K562 (cell line): ENCODE results near the gene PPP1R36. TPM values are rescaled to one million over a fixed set of nuclear protein-coding genes. Genes with fewer than 3 reads are reported as not detected.

Experiments used
- ATAC-seq: fragments of 200-7000 bp; cut with Tn5 transposase; 3 replicates; pipeline ENCODE4 v1.9.1; 2020; ENCODE audit warnings: moderate library complexity
- BruUV-seq: library from RNA; stranded (reverse); fragments of 400-500 nt; replicated peaks from 2 replicates; lab custom pipeline; 2021; lab: Mats Ljungman, UMichigan
- CTCF ChIA-PET: fragments of 300-600 bp; formaldehyde crosslinking; extraction: SDS; loops from one replicate; lab custom pipeline; 2021; ENCODE audit warnings: low intra/inter-chr PET ratio; lab: Yijun Ruan, JAX
- POLR2A ChIA-PET: fragments of 300-600, 350-650 bp; sonication (Branson Sonifier 250); formaldehyde crosslinking; extraction: SDS; loops from one replicate; lab custom pipeline; 2021; ENCODE audit warnings: antibody characterized with exemption, inconsistent platforms; lab: Yijun Ruan, JAX
- DNase-seq, 4 experiments: peaks; one replicate each; pipeline versions ENCODE4 v3.0.0 to v3.0.0-alpha.2; 2011 to 2018; ENCODE audit warnings: low spot score in 3 of 4, mixed read lengths in 3 of 4; ENCODE audit errors: extremely low read depth in 1 of 4
- FAIRE-seq: peaks from 2 replicates; lab custom pipeline; 2011; peaks lifted over from hg19 to GRCh38; lab: Jason Lieb, UNC
- H2AFZ ChIP-seq: 2 replicates; pipeline ENCODE4 v1.6.0; 2011; ENCODE audit warnings: low read depth, low read length, control low read depth, inconsistent platforms
- H3K27ac ChIP-seq: fragments of 200-600 bp; 3 replicates; pipeline ENCODE4 v1.8.0; 2011; ENCODE audit warnings: low read depth, mild to moderate bottlenecking, control low read depth, inconsistent platforms, low read length, moderate library complexity, mixed read lengths; ENCODE audit errors: extremely low read depth
- H3K27me3 ChIP-seq, 2 experiments: fragments of 300-600 bp in 1 of 2; 2 replicates in 1 of 2; 3 replicates in 1 of 2; pipeline versions ENCODE4 v1.6.0 to v1.8.0; 2011; ENCODE audit warnings: inconsistent platforms in 2 of 2, low read length in 2 of 2, mild to moderate bottlenecking in 1 of 2, mixed read lengths in 1 of 2, moderate library complexity in 1 of 2; ENCODE audit not compliant: control insufficient read depth in 2 of 2, insufficient read depth in 2 of 2
- H3K36me3 ChIP-seq: fragments of 300-600 bp; 3 replicates; pipeline ENCODE4 v1.8.0; 2011; ENCODE audit warnings: mild to moderate bottlenecking, low read length, inconsistent platforms; ENCODE audit not compliant: control insufficient read depth, insufficient read depth
- H3K4me1 ChIP-seq, 2 experiments: fragments of 200-600 bp in 1 of 2; replicated peaks in 1 of 2; 2 replicates in 1 of 2; 3 replicates in 1 of 2; pipeline versions ENCODE4 v1.5.1 to v1.8.0; 2011; ENCODE audit warnings: inconsistent platforms in 2 of 2, low read length in 2 of 2, mild to moderate bottlenecking in 1 of 2, mixed read lengths in 1 of 2, moderate library complexity in 1 of 2; ENCODE audit not compliant: control insufficient read depth in 2 of 2, insufficient read depth in 2 of 2
- H3K4me2 ChIP-seq: 2 replicates; pipeline ENCODE4 v1.6.1; 2011; ENCODE audit warnings: low read length, control low read depth, inconsistent platforms, mixed read lengths; ENCODE audit not compliant: insufficient read depth
- H3K4me3 ChIP-seq: fragments of 200-600 bp; sonication (generic), shearing (Covaris generic); 2 replicates; pipeline ENCODE4 v1.5.1; 2016; ENCODE audit warnings: control low read depth, inconsistent platforms
- H3K79me2 ChIP-seq: fragments of 200-600 bp; 3 replicates; pipeline ENCODE4 v1.8.0; 2011; ENCODE audit warnings: low read length, inconsistent platforms; ENCODE audit not compliant: control insufficient read depth, insufficient read depth
- H3K9ac ChIP-seq, 2 experiments: 2 replicates each; pipeline versions ENCODE4 v1.6.0 to v1.6.1; 2011; ENCODE audit warnings: low read depth in 2 of 2, low read length in 2 of 2, control low read depth in 1 of 2, inconsistent platforms in 1 of 2, mild to moderate bottlenecking in 1 of 2, mixed read lengths in 1 of 2; ENCODE audit not compliant: insufficient read depth in 1 of 2
- H3K9me1 ChIP-seq: one replicate; pipeline ENCODE4 v1.6.0; 2011; ENCODE audit warnings: inconsistent platforms, mild to moderate bottlenecking, low read length, moderate library complexity; ENCODE audit not compliant: control insufficient read depth, insufficient read depth
- H3K9me3 ChIP-seq: replicated peaks from 2 replicates; pipeline ENCODE4 v1.5.1; 2011; ENCODE audit warnings: low read depth, low read length, inconsistent platforms; ENCODE audit not compliant: control insufficient read depth, insufficient read depth
- H4K20me1 ChIP-seq: replicated peaks from 2 replicates; pipeline ENCODE4 v1.6.1; 2011; ENCODE audit warnings: low read length, inconsistent platforms, mixed read lengths; ENCODE audit not compliant: control insufficient read depth, insufficient read depth
- CTCF ChIP-seq, 3 experiments: IDR thresholded peaks in 2 of 3; conservative IDR thresholded peaks in 1 of 3; 2 replicates each; pipeline ENCODE4 v1.5.1; 2011 to 2012; ENCODE audit warnings: low read length in 3 of 3, mild to moderate bottlenecking in 3 of 3, control low read depth in 2 of 3, improper control_type of control experiment in 1 of 3, inconsistent platforms in 1 of 3, low read depth in 1 of 3, mixed read lengths in 1 of 3, moderate library complexity in 1 of 3; ENCODE audit not compliant: insufficient read depth in 2 of 3
- FOXP1 ChIP-seq: sonication (generic); formaldehyde crosslinking; IDR thresholded peaks from 2 replicates; pipeline ENCODE4 v1.8.0; 2022; ENCODE audit warnings: mild to moderate bottlenecking, missing genetic modification reagents
- NFATC3 ChIP-seq: fragments of 450-650 bp; IDR thresholded peaks from 2 replicates; pipeline ENCODE4 v1.6.1; 2017; ENCODE audit warnings: mild to moderate bottlenecking
- ZC3H11A ChIP-seq: IDR thresholded peaks from 2 replicates; pipeline ENCODE4 v1.6.1; 2012; ENCODE audit warnings: low read depth, low read length, improper control_type of control experiment
- ZNF217 ChIP-seq: sonication (generic); formaldehyde crosslinking; IDR thresholded peaks from 2 replicates; pipeline ENCODE4 v1.8.0; 2022; ENCODE audit warnings: mild to moderate bottlenecking, missing genetic modification reagents
- ZNF644 ChIP-seq: fragments of 200-800 bp; sonication (Bioruptor generic); IDR thresholded peaks from 2 replicates; pipeline ENCODE4 v1.6.1; 2016; ENCODE audit warnings: low read depth, missing genetic modification characterization, missing compliant biosample characterization
- ZNF778 ChIP-seq: fragments of 450-650 bp; formaldehyde crosslinking; IDR thresholded peaks from 2 replicates; pipeline ENCODE4 v1.4.0; 2020; ENCODE audit warnings: mild to moderate bottlenecking, moderate library complexity
- whole genome bisulfite sequencing: fragments of 100-300 bp; shearing (Covaris generic); methylation state at CpG from one replicate; pipeline ENCODE4 v1.1.6; 2016; ENCODE audit warnings: low coverage, mixed read lengths; ENCODE audit not compliant: insufficient coverage; ENCODE audit errors: missing lambda C conversion rate; 5-methylcytosine and 5-hydroxymethylcytosine counted together
- in situ Hi-C: fragments of 300-500 bp; cut with MboI; formaldehyde crosslinking; loops from 4 replicates; pipeline ENCODE4 v1.15.0; 2018; ENCODE audit warnings: inconsistent platforms, mixed read lengths
- intact Hi-C: fragments of 100-400 bp; cut with micrococcal nuclease; formaldehyde crosslinking; loops from 2 replicates; pipeline ENCODE4 v1.14.2; 2022
- polyA plus RNA-seq, 8 experiments: library from polyadenylated mRNA; depleted of rRNA in 4 of 8; stranded (reverse) in 5 of 8; unstranded in 3 of 8; fragments of >200 nt; fragmentation: Nextera tagmentation in 2 of 8; fragmentation: Illumina TruSeq in 1 of 8; extraction: Ambion mirVana in 2 of 8; extraction: Trizol in 1 of 8; gene quantifications; 2 replicates each; pipeline versions ENCODE4 v1.2.1 to v1.2.3, GENCODE V29; 2011 to 2014; ENCODE audit warnings: inconsistent platforms in 1 of 8, missing spikeins in 1 of 8
- total RNA-seq, 7 experiments: library from RNA; depleted of rRNA in 6 of 7; stranded (reverse); fragments of >200 nt in 6 of 7; fragmentation: Illumina TruSeq in 2 of 7; extraction: Trizol in 2 of 7; gene quantifications; 2 replicates each; pipeline versions ENCODE4 v1.2.1 to v1.2.3, GENCODE V29; 2011 to 2021; ENCODE audit warnings: low replicate concordance in 1 of 7

The PPP1R36 gene
- total and polyA plus RNA-seq, 9 of the 15 experiments (the other 6 are each of a cell fraction or from before 2014, with no cell fraction given) = 0.29 TPM; not detected in 8

DNA sequence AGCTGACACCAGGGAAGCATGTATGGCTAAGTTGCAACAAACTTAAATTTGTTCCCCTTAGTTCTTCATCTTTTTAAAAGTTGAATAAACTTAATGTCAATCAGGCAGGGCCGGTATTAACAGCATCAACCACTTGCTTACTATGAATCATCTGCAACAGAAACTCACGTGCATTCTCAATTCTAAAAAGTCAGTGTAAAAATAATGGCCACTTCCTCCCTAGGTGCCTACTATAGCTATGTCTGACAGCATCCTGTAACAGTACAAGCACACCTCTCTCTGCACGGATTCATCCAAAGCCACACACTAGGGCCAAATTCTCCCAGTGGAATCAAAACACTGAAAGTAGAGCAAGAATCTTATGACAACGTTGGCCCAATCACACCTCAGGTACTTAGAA lies 48.6 kb downstream of the PPP1R36 start:
- DNase-seq (no peak), FAIRE-seq (no peak), ATAC-seq (no peak)
- H3K27ac ChIP-seq = no peak overlapping the region
- H3K9ac ChIP-seq = no peak overlapping the region
- no peaks in the 10 kb centered on the region for H3K9me1 ChIP-seq
- peaks cover 0 to 5% of the 10 kb centered on the region in 2 experiments; a peak in 3 of 5 replicates for H3K27me3 ChIP-seq
- no peaks in the 10 kb centered on the region for H4K20me1 ChIP-seq
- ChIA-PET POLR2A (no interaction called here), CTCF (no interaction called here)
- intact Hi-C loops (no loop called here), in situ Hi-C loops (no loop called here)
- no peaks in the 10 kb centered on the region for H3K79me2 ChIP-seq
- WGBS = 0% methylated on average over 4 of the region's 4 CpGs
- no peak for TF ChIP-seq ZC3H11A
- TF ChIP-seq CTCF (IDR thresholded peaks at IDR 0.05 in 2 of 3, conservative IDR thresholded peaks at IDR 0.05 in 1 of 3; ENCODE audit: insufficient read depth in 2 of 3, low read depth in 1 of 3, low read length in 3 of 3) = no peak
- no peak for TF ChIP-seq ZNF644 (tag)
- TF ChIP-seq ZNF217 = no peak
- no peak for TF ChIP-seq FOXP1 (CRISPR knock-in tag)
- no peak for TF ChIP-seq ZNF778
- TF ChIP-seq NFATC3 = no peak
- H2AFZ ChIP-seq = no peak overlapping the region
- H3K4me1 ChIP-seq = no peaks in the 10 kb centered on the region
- no TSS peak for BruUV-seq
- no peak overlapping the region for H3K4me3 ChIP-seq
- H3K36me3 ChIP-seq = no peaks in the 10 kb centered on the region
- no peaks in the 10 kb centered on the region for H3K9me3 ChIP-seq
- H3K4me2 ChIP-seq = no peak overlapping the region
